ENCODE data around the gene RERE. TPM values are rescaled to one million over a fixed set of nuclear protein-coding genes. Genes with fewer than 3 reads are reported as not detected.

RERE gene
- total and polyA plus RNA-seq, 2 donors (not counting 3 experiments of a cell fraction or from before 2014, with no cell fraction given), result 14.1 to 113 TPM

DNA sequence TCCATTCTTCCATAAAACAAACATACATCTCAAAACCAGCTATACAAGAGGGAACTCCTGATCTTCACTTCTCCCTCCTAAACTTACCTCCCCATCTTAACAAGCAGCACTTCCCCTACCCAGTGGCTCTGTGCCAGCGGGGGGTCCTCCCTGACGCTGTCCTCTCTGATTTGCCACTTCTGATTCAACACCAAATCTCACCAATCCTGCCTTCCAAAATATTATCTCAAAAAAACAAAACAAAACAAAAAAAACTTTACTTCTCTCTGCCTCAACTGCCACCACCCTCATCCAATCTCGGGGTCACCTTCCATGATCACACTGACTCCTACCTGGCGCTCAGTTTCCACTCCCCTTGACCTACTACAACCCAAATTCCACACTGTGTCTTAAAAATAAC is 426.7 kb downstream of the RERE start:
- FAIRE-seq (no peak), DNase-seq (ENCODE audit: low read depth, low spot score) (no peak)
- Histone ChIP-seq H2AFZ (ENCODE audit: low read depth, low read length) (no peak overlapping the region), H3K9me3 (replicated peaks; ENCODE audit: control insufficient read depth, insufficient read depth, low read length) (no peaks in the 10 kb centered on the region), H3K36me3 (ENCODE audit: control insufficient read depth in 2 of 2, extremely low read depth in 1 of 2, insufficient read depth in 2 of 2, low read length in 2 of 2) (peaks cover 0 to 5% of the 10 kb centered on the region in 2 experiments), H4K20me1 (replicated peaks; ENCODE audit: control insufficient read depth, extremely low read depth, insufficient read depth, low read length) (no peaks in the 10 kb centered on the region), H3K4me1 (ENCODE audit: control insufficient read depth, extremely low read depth, insufficient read depth, low read length) (peaks cover 18% of the 10 kb centered on the region), H3K4me3 (replicated peaks in 1 of 3; ENCODE audit: insufficient read depth in 1 of 3, low read depth in 1 of 3, low read length in 3 of 3) (no peak overlapping the region), H3K4me2 (ENCODE audit: insufficient read depth, low read length) (no peak overlapping the region), H3K27ac (ENCODE audit: insufficient read depth, low read depth, low read length) (no peak overlapping the region), H3K79me2 (ENCODE audit: control insufficient read depth, insufficient read depth, low read length) (peaks cover 53% of the 10 kb centered on the region), H3K27me3 (ENCODE audit: control insufficient read depth in 2 of 2, insufficient read depth in 2 of 2, low read length in 2 of 2) (no peaks in the 10 kb centered on the region), H3K9me1 (replicated peaks; ENCODE audit: control insufficient read depth, extremely low read depth, insufficient read depth, low read length) (no peaks in the 10 kb centered on the region), H3K9ac (replicated peaks; ENCODE audit: extremely low read depth, insufficient read depth, low read length) (no peak overlapping the region)
- ChIA-PET POLR2A (no interaction called here), CTCF (no interaction called here)
- dilution Hi-C loops (cut with MboI; ENCODE audit: extremely low pct_ligation_motif_present, low sequenced_read_pairs), result no loop called here
- TF ChIP-seq, protein P1, sequence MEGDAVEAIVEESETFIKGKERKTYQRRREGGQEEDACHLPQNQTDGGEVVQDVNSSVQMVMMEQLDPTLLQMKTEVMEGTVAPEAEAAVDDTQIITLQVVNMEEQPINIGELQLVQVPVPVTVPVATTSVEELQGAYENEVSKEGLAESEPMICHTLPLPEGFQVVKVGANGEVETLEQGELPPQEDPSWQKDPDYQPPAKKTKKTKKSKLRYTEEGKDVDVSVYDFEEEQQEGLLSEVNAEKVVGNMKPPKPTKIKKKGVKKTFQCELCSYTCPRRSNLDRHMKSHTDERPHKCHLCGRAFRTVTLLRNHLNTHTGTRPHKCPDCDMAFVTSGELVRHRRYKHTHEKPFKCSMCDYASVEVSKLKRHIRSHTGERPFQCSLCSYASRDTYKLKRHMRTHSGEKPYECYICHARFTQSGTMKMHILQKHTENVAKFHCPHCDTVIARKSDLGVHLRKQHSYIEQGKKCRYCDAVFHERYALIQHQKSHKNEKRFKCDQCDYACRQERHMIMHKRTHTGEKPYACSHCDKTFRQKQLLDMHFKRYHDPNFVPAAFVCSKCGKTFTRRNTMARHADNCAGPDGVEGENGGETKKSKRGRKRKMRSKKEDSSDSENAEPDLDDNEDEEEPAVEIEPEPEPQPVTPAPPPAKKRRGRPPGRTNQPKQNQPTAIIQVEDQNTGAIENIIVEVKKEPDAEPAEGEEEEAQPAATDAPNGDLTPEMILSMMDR (IDR thresholded peaks at IDR 0.05; ENCODE audit: extremely low read depth in 1 of 2, insufficient read depth in 1 of 2, low read depth in 1 of 2, low read length in 2 of 2), result no peak
- intact Hi-C loops (cut with micrococcal nuclease), result no loop called here
- no TSS peak for BruUV-seq (replicated peaks)

DNA sequence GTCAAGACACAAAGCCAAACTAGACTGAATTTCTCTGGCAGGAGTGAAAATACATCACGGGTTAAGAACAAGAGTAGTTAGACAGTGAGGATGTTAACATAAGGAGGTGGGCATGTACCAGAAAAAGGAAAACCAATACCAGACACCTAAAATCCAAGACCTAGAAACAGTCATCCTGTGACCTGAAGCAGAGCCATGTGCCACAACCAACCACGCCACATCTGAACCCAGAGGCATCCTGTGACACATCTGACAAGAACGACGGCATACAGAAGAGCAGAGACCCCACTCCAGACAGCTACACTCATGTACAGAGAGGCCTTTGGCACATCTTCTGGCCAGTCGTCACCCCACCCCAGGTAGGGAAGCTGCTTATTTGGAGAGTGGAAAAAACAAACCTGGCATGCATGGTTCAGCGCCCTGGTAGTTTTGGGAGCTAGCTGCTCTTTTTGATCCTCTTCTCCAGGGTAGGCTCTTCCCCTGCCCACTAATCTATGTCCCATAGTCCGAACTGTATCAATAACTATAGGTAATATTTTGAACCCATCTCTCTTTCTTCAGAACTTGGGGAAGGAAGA is 427.4 kb downstream of the RERE start:
- H3K9ac ChIP-seq (replicated peaks; ENCODE audit: extremely low read depth, insufficient read depth, low read length), result no peak overlapping the region
- no peak overlapping the region for H3K4me3 ChIP-seq (replicated peaks in 1 of 3; ENCODE audit: insufficient read depth in 1 of 3, low read depth in 1 of 3, low read length in 3 of 3)
- no TSS peak for BruUV-seq (replicated peaks)
- dilution Hi-C loops (cut with MboI; ENCODE audit: extremely low pct_ligation_motif_present, low sequenced_read_pairs), result no loop called here
- no peak overlapping the region for H2AFZ ChIP-seq (ENCODE audit: low read depth, low read length)
- H3K4me2 ChIP-seq (ENCODE audit: insufficient read depth, low read length), result no peak overlapping the region
- no peaks in the 10 kb centered on the region for H3K9me1 ChIP-seq (replicated peaks; ENCODE audit: control insufficient read depth, extremely low read depth, insufficient read depth, low read length)
- no peak for DNase-seq (ENCODE audit: low read depth, low spot score)
- POLR2A ChIA-PET, result interaction anchor here (0.7 kb wide), 1 partner anchor 306 kb away, joined by 3 read pairs; no protein-coding TSS in a partner anchor
- H3K9me3 ChIP-seq (replicated peaks; ENCODE audit: control insufficient read depth, insufficient read depth, low read length), result no peaks in the 10 kb centered on the region
- H3K27ac ChIP-seq (ENCODE audit: insufficient read depth, low read depth, low read length), result no peak overlapping the region
- no peaks in the 10 kb centered on the region for H4K20me1 ChIP-seq (replicated peaks; ENCODE audit: control insufficient read depth, extremely low read depth, insufficient read depth, low read length)
- peaks cover 12% of the 10 kb centered on the region for H3K4me1 ChIP-seq (ENCODE audit: control insufficient read depth, extremely low read depth, insufficient read depth, low read length)
- no peak for FAIRE-seq
- H3K36me3 ChIP-seq (ENCODE audit: control insufficient read depth in 2 of 2, extremely low read depth in 1 of 2, insufficient read depth in 2 of 2, low read length in 2 of 2), result peaks cover 0 to 4% of the 10 kb centered on the region in 2 experiments
- CTCF ChIA-PET, result no interaction called here
- TF ChIP-seq POLR2A (IDR thresholded peaks at IDR 0.05; ENCODE audit: low read depth, low read length) (no peak), JUN (IDR thresholded peaks at IDR 0.05; ENCODE audit: borderline replicate concordance, insufficient read depth, insufficient read length, low read depth) (no peak), GATA2 (IDR thresholded peaks at IDR 0.05; ENCODE audit: insufficient read depth, insufficient read length, low read depth, low read length) (no peak), MYC (IDR thresholded peaks at IDR 0.05; ENCODE audit: low read depth, low read length) (no peak), FOS (IDR thresholded peaks at IDR 0.05; ENCODE audit: borderline replicate concordance, insufficient read depth, low read length) (no peak), EZH2 (IDR thresholded peaks at IDR 0.05; ENCODE audit: borderline replicate concordance, low read depth, low read length, severe bottlenecking) (no peak), POLR2AphosphoS5 (IDR thresholded peaks at IDR 0.05; ENCODE audit: insufficient read depth, low read depth, low read length) (no peak)
- TF ChIP-seq, protein P2, sequence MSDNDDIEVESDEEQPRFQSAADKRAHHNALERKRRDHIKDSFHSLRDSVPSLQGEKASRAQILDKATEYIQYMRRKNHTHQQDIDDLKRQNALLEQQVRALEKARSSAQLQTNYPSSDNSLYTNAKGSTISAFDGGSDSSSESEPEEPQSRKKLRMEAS (IDR thresholded peaks at IDR 0.05; ENCODE audit: insufficient read depth, insufficient read length), result no peak
- TF ChIP-seq, protein P1 (IDR thresholded peaks at IDR 0.05; ENCODE audit: extremely low read depth in 1 of 2, insufficient read depth in 1 of 2, low read depth in 1 of 2, low read length in 2 of 2), result no peak
- H3K27me3 ChIP-seq (ENCODE audit: control insufficient read depth in 2 of 2, insufficient read depth in 2 of 2, low read length in 2 of 2), result no peaks in the 10 kb centered on the region
- H3K79me2 ChIP-seq (ENCODE audit: control insufficient read depth, insufficient read depth, low read length), result peaks cover 52% of the 10 kb centered on the region
- intact Hi-C loops (cut with micrococcal nuclease), result no loop called here
